Neural progenitor cell (in vitro differentiated cells): ENCODE data around the gene RREB1.

Experiments used
- CTCF ChIP-seq: fragments of 200-600 bp; sonication (generic); IDR thresholded peaks from 2 replicates; pipeline ENCODE4 v1.5.1; 2017; ENCODE audit warnings: antibody characterized with exemption, mild to moderate bottlenecking
- EZH2 ChIP-seq: fragments of 200-600 bp; sonication (generic); IDR thresholded peaks from 2 replicates; pipeline ENCODE4 v1.6.1; 2017; ENCODE audit warnings: antibody characterized with exemption, mild to moderate bottlenecking, moderate library complexity
- EZH2phosphoT487 ChIP-seq: fragments of 200-600 bp; sonication (generic); IDR thresholded peaks from 2 replicates; pipeline ENCODE4 v1.6.1; 2017; ENCODE audit warnings: antibody characterized with exemption

GRCh38 chr6:7115543-7116231 lies 7.9 kb downstream of the RREB1 start:
- TF ChIP-seq CTCF: no peak
- TF ChIP-seq EZH2: no peak
- TF ChIP-seq EZH2phosphoT487: no peak
